G401.6 (cell line): ENCODE measurements around the gene BOD1.
"Not testable (repeated sequence)": the region's sequence is repeated elsewhere in the genome, so short reads cannot be mapped to it uniquely, and the experiment has no call there.

Source experiments
- FAIRE-seq: peaks from 2 replicates; lab custom pipeline; 2012; peaks lifted over from hg19 to GRCh38; lab: Jason Lieb, UNC

Gene BOD1

DNA sequence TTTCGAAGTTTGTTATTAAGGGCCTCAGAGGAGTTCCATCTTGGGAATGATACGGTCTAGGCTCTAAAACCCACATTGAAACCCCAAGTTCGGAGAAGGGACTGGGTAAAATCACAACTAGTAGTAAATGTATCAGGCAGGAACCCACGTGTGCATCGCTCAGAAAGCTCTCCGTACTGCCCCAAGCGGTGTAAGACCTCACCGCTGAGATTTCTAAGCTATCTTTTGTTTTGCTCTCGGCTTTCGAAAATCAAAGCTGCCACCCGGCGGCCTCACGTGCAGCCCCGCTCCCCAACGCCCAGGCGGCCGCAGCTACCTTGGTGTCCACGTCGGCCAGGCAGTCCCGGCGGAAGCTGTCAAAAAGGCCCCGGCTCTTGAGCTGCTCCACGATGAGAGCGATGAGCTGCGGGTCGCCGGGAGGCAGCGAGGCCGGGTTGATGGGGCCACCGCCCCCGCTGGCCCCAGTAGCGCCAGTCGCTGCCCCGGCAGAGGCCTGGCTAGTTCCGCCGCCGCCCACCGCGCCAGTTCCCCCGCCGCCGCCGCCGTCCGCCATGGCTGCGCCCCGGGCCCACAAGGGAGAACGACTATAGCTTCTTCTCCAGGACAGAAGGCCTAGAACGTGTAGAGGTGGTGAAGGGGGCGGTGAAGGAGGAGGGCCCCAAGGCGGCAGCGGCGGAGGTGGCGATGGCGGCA is 420 bp downstream of the BOD1 start:
- no peak for FAIRE-seq

DNA sequence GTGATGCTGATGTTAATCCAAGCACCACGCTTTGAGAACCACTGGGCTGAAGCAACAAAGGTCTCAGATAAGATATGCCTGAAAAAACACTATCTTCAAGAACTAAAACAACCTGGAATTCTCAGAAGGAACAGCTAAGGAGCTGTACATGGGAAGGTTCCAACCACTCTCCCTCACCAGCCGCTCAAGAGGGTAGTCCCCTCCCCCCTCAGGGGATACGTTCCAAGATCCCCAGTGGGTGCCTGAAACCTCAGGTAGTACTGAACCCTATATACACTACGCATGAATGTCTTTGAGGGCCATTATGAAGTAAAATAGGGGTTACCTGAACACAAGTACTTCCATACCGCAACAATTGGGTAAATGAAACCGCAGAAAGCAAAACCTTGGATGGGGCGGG is 1.9 kb downstream of the BOD1 start:
- no peak for FAIRE-seq

- no peak for FAIRE-seq
Observed at GRCh38 chr5:173613433-173614159, 2.9 kb downstream of the BOD1 start.

DNA sequence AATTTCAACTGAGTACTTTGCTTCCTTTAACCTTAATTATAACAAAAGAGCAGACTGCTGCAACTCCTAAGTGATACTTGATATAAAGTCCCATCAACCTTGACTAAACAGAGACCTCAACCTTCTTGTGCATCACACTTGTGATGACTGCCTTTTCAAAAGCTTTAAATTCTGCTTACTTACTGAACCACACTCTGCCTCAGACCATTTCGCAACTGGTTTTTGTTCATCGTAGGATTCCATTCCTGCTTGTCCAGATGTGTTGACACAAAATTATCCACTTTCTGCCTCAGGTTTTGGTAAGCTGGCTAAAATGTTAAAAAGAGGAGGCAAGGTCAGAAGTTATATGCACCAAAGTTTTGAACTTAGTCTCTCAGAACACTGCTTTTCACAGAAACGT is 3.5 kb downstream of the BOD1 start:
- FAIRE-seq, result no peak

- FAIRE-seq, result no peak
Observed at GRCh38 chr5:173611706-173612105, 4.7 kb downstream of the BOD1 start.

- FAIRE-seq, result no peak
Observed at GRCh38 chr5:173604141-173604540, 12.3 kb downstream of the BOD1 start.

DNA sequence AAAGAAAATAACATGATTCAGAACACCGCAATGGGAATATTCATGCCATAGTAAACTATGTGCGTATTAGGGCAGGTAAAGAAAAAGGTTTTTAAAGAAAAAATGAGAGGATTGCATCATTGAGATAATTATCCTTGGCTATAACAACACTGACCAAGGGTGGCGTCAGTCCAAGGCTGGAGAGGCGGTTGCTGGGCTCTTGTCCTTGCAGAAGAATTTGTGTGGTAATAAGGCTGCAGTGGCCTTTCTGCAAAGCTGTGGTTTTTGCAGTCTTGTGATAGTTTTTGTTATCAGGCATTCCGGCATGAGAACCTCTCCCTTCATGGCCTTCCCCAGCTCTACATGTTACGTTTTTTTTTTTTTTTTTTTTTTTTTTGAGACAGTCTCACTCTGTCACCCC is 14.0 kb downstream of the BOD1 start:
- FAIRE-seq, result no peak

GRCh38 chr5:173598686-173599085 is 17.8 kb downstream of the BOD1 start:
- no peak for FAIRE-seq

DNA sequence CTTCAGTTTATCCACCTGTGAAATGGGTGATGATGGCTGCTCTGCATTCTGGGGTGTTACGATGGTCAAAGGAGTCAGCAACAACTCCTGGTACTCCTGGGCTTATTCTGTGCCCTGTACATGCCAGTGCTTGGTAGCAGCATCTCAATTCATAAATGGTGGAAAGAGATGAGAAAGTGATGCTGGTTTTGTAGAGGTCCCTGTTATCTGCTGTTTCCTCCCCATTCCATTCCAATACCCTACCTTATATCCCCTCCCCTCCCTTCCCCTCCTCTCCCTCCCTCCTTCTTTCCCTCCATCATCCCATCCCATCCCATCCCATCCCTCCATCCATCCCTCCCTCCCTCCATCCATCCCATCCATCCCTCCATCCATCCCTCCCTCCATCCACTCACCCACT is 19.1 kb downstream of the BOD1 start:
- FAIRE-seq, result no peak

- FAIRE-seq, result no peak
Observed at GRCh38 chr5:173595841-173596240, 20.6 kb downstream of the BOD1 start.

DNA sequence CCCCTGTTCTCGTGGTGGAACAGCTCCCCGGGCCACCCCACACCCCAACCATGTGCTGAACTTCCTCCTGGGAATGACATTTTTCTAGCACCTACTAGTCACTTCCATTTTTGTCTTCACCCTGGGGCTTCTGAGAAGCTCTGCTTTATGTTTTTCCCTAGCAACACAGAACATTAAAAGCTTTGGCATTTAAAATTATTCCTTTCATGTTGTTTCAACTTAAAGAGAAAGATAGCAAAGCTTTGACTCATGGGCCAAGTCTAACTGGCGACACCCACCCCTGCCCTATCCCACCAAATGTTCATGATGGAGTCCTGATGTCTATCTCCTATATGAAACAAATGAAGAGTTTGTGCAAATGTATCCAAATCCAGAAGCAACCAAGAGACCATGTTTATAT is 22.4 kb downstream of the BOD1 start:
- FAIRE-seq, result no peak

DNA sequence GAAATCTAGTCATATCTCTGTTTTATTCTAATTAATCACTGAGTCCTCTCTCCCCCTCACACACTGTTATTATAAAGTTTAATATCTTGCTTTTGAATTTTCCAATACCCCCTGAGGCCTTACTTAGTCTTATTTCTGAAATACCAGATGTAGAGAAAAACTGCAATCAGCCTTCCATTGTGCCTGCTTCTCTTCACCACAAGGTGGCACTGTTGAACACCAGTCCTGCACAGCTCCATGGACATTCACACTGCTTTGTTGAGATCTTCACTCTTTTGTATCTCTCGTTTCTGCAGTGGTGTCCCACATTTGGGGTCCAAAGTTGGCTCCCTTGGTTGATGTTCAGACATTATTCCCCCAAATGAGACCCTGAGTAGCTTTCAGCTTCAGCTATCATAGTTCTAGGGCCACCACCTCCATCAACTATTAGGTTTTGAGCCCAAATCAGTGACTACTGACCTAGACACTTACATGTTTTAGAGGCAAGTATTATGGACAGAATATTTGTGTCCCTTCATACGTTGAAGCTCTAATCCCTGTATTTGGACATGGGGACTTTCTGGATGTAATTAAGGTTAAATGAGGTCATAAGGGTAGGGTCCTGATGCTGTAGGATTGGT is 24.3 kb downstream of the BOD1 start:
- FAIRE-seq, result no peak

- FAIRE-seq, result no peak
Observed at GRCh38 chr5:173591056-173591514, 25.4 kb downstream of the BOD1 start.

- no peak for FAIRE-seq
Observed at GRCh38 chr5:173590436-173591055, 25.9 kb downstream of the BOD1 start.

DNA sequence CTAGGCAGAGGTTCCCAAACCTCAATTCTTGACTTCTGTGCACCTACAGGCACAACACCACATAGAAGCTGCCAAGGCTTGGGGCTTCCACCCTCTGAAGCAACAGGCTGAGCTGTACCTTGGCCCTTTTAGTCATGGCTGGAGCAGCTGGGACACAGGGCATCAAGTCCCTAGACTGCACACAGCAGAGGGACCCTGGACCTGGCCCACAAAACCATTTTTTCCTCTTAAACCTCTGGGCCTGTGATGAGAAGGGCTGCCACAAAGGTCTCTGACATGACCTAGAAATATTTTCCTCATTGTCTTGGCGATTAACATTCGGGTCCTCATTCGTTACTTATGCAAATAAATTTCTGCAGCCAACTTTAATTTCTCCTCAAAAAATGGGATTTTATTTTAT is 30.3 kb downstream of the BOD1 start:
- FAIRE-seq, result not testable (repeated sequence)

- no peak for FAIRE-seq
Observed at GRCh38 chr5:173583346-173583745, 33.1 kb downstream of the BOD1 start.

- FAIRE-seq, result no peak
Observed at GRCh38 chr5:173582216-173583111, 34.0 kb downstream of the BOD1 start.

DNA sequence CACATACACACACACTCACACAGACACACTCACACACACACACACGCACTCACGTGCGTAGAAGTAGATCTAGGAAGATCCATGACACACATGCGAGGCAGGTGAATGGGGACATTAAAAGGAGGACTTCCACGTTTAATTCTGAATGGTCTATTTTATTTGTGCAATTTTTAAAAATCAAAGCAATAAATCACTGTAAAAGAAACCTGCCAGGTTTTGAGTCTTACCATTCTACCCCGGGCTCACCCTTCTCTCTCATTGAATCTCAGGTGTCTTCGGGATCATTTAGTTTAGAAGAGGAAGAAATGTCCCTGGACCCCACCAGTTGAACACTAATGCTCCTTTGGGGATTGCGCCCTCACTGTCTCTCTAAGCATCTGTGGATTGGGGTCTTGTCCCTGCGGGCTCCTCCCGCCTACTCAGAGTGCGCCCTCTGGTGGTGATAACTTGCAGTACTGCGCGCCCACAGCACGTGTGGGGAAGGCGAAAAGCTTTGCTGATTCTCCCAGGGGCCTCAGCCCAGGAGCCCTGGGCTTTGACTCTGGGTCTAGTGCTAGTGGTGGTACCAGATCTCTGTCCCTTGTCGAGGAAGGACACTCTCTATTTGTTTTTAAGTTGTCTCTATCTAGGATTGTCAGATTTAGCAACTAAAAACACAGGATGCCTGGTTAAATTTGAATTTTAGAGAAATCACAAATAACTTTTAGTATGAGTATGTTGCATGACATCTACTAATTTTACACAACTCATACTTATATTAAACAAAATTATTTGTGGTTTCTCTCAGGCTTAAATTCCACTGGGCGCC is 34.8 kb downstream of the BOD1 start:
- no peak for FAIRE-seq

DNA sequence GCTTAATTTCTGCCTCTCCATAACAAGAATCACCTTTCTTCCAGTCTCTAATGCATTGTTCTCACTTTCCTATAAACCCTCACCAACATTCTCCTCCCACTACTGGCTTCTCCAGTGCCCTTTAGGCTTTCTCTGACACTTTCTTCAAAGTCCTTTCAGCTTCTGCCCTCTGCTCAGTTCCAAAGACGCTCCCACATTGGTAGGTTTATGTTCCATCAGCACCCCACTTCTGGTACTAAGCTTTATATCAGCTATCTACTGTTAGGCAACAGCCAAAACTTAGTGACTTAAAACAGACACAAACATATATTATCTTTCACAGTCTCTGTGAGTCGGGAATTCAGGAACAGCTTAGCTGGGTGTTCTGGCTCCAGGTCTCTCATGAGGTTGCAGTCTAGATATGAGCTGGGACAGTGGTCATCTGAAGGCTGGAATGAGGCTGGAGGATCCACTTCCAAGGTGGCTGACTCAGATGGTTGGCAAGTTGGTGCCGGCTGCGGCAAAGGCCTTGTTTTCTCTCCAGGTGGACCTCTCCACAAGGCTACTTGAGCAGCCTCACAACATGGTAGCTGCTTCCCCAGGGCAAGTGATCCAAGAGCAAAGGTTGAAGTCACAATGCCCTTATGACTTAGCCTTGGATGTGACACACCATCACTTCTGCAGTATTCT is 37.4 kb downstream of the BOD1 start:
- FAIRE-seq, result no peak

DNA sequence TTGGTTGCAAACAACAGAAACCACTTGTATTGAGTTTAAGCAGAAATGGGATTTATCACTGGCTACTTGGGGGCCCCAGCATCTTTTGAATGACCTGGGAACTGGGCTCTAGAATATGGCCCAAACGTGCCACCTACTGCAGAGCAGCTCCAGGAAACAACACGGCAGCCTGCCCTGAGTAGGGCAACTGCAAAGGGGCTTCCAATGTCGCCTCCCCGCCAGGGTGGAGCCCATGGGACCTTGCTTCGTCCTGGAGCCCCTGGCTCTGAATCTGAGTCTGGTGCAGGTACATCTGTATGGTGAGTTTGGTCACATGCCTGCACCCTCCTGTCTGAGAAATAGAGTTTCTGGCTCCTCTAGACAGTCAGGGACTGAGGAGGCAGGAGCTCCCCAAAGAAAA is 38.6 kb downstream of the BOD1 start:
- no peak for FAIRE-seq

DNA sequence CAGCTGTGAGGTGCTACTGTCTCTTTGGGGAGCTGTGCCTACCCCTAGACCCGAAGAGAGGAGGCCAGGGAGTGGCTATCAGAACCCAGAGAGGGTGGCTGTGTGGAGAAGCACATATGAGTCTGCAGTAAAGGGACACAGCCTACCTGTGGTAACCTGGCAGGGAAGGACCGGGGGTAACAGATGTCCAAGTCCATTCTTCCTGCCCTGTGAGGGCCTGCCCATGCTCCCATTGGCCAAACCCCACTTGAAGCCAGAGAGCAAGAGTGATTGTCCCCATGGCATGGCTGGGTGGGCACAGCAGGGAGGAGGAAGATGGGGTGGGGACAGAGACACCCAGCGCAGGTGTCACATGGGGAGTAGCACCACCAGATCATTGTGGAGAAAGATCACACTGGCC is 39.3 kb downstream of the BOD1 start:
- FAIRE-seq, result no peak
